ENCODE measurements around the gene LHX3.

The LHX3 gene

GRCh38 chr9:136193127-136193890 is 11.6 kb downstream of the LHX3 start:
- DNase-seq (ENCODE audit: low read depth in 3 of 3, low spot score in 1 of 3) = no peak

GRCh38 chr9:136192289-136193126 is 12.4 kb downstream of the LHX3 start:
- DNase-seq (ENCODE audit: low read depth in 3 of 3, low spot score in 1 of 3) = no peak

GRCh38 chr9:136191960-136192286 is 13.0 kb downstream of the LHX3 start:
- DNase-seq (ENCODE audit: low read depth in 3 of 3, low spot score in 1 of 3) = no peak

GRCh38 chr9:136191099-136191959 is 13.6 kb downstream of the LHX3 start:
- no peak for DNase-seq (ENCODE audit: low read depth in 3 of 3, low spot score in 1 of 3)

GRCh38 chr9:136190656-136191055 is 14.3 kb downstream of the LHX3 start:
- DNase-seq (ENCODE audit: low read depth in 3 of 3, low spot score in 1 of 3) = no peak

- DNase-seq (ENCODE audit: low read depth in 3 of 3, low spot score in 1 of 3) = no peak
These were observed 14.7 kb downstream of the LHX3 start for GRCh38 chr9:136190237-136190601.

- no peak for DNase-seq (ENCODE audit: low read depth in 3 of 3, low spot score in 1 of 3)
These were observed 15.3 kb downstream of the LHX3 start for GRCh38 chr9:136189394-136190236.

- DNase-seq (ENCODE audit: low read depth in 3 of 3, low spot score in 1 of 3) = no peak
These were observed 17.0 kb downstream of the LHX3 start for GRCh38 chr9:136187683-136188586.

GRCh38 chr9:136187197-136187596 is 17.7 kb downstream of the LHX3 start:
- DNase-seq (ENCODE audit: low read depth in 3 of 3, low spot score in 1 of 3) = no peak

GRCh38 chr9:136186386-136186785 is 18.5 kb downstream of the LHX3 start:
- no peak for DNase-seq (ENCODE audit: low read depth in 3 of 3, low spot score in 1 of 3)

GRCh38 chr9:136185596-136186366 is 19.1 kb downstream of the LHX3 start:
- no peak for DNase-seq (ENCODE audit: low read depth in 3 of 3, low spot score in 1 of 3)

GRCh38 chr9:136185066-136185465 is 19.9 kb downstream of the LHX3 start:
- no peak for DNase-seq (ENCODE audit: low read depth in 3 of 3, low spot score in 1 of 3)

- no peak for DNase-seq (ENCODE audit: low read depth in 3 of 3, low spot score in 1 of 3)
These were observed 22.0 kb downstream of the LHX3 start for GRCh38 chr9:136182850-136183422.

GRCh38 chr9:136182420-136182787 is 22.5 kb downstream of the LHX3 start:
- DNase-seq (ENCODE audit: low read depth in 3 of 3, low spot score in 1 of 3) = no peak

- no peak for DNase-seq (ENCODE audit: low read depth in 3 of 3, low spot score in 1 of 3)
These were observed 23.0 kb downstream of the LHX3 start for GRCh38 chr9:136181784-136182419.

- no peak for DNase-seq (ENCODE audit: low read depth in 3 of 3, low spot score in 1 of 3)
These were observed 24.3 kb downstream of the LHX3 start for GRCh38 chr9:136180586-136180985.

- no peak for DNase-seq (ENCODE audit: low read depth in 3 of 3, low spot score in 1 of 3)
These were observed 25.2 kb downstream of the LHX3 start for GRCh38 chr9:136179761-136180160.

GRCh38 chr9:136179101-136179616 is 25.8 kb downstream of the LHX3 start:
- DNase-seq (ENCODE audit: low read depth in 3 of 3, low spot score in 1 of 3) = no peak
